CD4-positive, alpha-beta memory T cell (primary cell): ENCODE results near the gene NFIX. TPM values are rescaled to one million over a fixed set of nuclear protein-coding genes. Genes with fewer than 3 reads are reported as not detected.
A peak's percentile ranks its signal among the peaks of the same experiment; 100 is the strongest.

Experiments
- CTCF ChIA-PET: fragments of 350-600 bp; sonication (Branson Sonifier 250); formaldehyde crosslinking; loops from one replicate; lab custom pipeline; 2021; ENCODE audit warnings: inconsistent platforms; ENCODE audit not compliant: partially characterized antibody; lab: Charles Lee
- POLR2A ChIA-PET: fragments of 350-600 bp; sonication (Branson Sonifier 250); formaldehyde crosslinking; loops from one replicate; lab custom pipeline; 2021; ENCODE audit not compliant: partially characterized antibody; lab: Charles Lee
- DNase-seq, 5 donors: peaks; one replicate each; pipeline versions ENCODE4 v3.0.0 to v3.0.0-alpha.2; 2020 to 2022; ENCODE audit warnings: mixed read lengths in 1 of 5
- H3K27ac ChIP-seq: one replicate; pipeline ENCODE4 v1.7.0; 2013; ENCODE audit warnings: low read depth, low read length
- H3K27me3 ChIP-seq: 2 replicates; pipeline ENCODE4 v1.7.0; 2013; ENCODE audit warnings: mild to moderate bottlenecking, low read length, moderate library complexity; ENCODE audit not compliant: insufficient read depth
- H3K36me3 ChIP-seq: 2 replicates; pipeline ENCODE4 v1.7.0; 2013; ENCODE audit warnings: mild to moderate bottlenecking, low read length, moderate library complexity; ENCODE audit not compliant: insufficient read depth
- H3K4me1 ChIP-seq: 2 replicates; pipeline ENCODE4 v1.7.0; 2013; ENCODE audit warnings: mild to moderate bottlenecking, low read length, moderate library complexity; ENCODE audit not compliant: insufficient read depth
- H3K4me3 ChIP-seq, 2 donors: one replicate each; pipeline ENCODE4 v1.7.0; 2013; ENCODE audit warnings: low read length in 2 of 2, mild to moderate bottlenecking in 1 of 2
- H3K9me3 ChIP-seq, 2 donors: one replicate each; pipeline ENCODE4 v1.7.0; 2013; ENCODE audit warnings: low read length in 2 of 2, control low read depth in 1 of 2; ENCODE audit not compliant: control insufficient read depth in 1 of 2
- H3K27ac Mint-ChIP-seq, 7 donors: one replicate each; pipeline ENCODE4 v1.8.0; 2020 to 2021; ENCODE audit warnings: mixed read lengths in 7 of 7, mild to moderate bottlenecking in 6 of 7, inconsistent platforms in 3 of 7, moderate library complexity in 3 of 7
- H3K27me3 Mint-ChIP-seq, 2 donors: one replicate each; pipeline ENCODE4 v1.8.0; 2020 to 2021; ENCODE audit warnings: mixed read lengths in 2 of 2
- H3K36me3 Mint-ChIP-seq, 2 donors: one replicate each; pipeline ENCODE4 v1.8.0; 2020 to 2021; ENCODE audit warnings: mixed read lengths in 2 of 2, inconsistent platforms in 1 of 2, mild to moderate bottlenecking in 1 of 2
- H3K4me1 Mint-ChIP-seq, 4 donors: one replicate each; pipeline ENCODE4 v1.8.0; 2020 to 2021; ENCODE audit warnings: mixed read lengths in 4 of 4, mild to moderate bottlenecking in 1 of 4
- H3K4me3 Mint-ChIP-seq, 8 donors: one replicate each; pipeline ENCODE4 v1.8.0; 2020 to 2021; ENCODE audit warnings: mixed read lengths in 8 of 8, mild to moderate bottlenecking in 7 of 8, moderate library complexity in 6 of 8, inconsistent platforms in 3 of 8
- H3K9me3 Mint-ChIP-seq, 8 donors: one replicate each; pipeline ENCODE4 v1.8.0; 2020 to 2021; ENCODE audit warnings: mixed read lengths in 8 of 8, mild to moderate bottlenecking in 5 of 8, inconsistent platforms in 3 of 8, moderate library complexity in 1 of 8
- intact Hi-C: fragments of 100-400 bp; cut with micrococcal nuclease; formaldehyde crosslinking; loops from one replicate; pipeline ENCODE4 v1.15.1; 2023
- polyA plus RNA-seq, 2 donors: library from polyadenylated mRNA; unstranded; fragments of 300-500 nt; fragmentation: Illumina TruSeq; gene quantifications; one replicate each; pipeline ENCODE4 v1.2.3, GENCODE V29; 2021
- total RNA-seq, 2 experiments: library from RNA; stranded (reverse); gene quantifications; one replicate each; pipeline ENCODE4 v1.2.3, GENCODE V29; 2021

NFIX gene
- total and polyA plus RNA-seq, 4 experiments from 2014 or later, result 0.09 to 5.4 (median 4.0) TPM; not detected in 1

DNA sequence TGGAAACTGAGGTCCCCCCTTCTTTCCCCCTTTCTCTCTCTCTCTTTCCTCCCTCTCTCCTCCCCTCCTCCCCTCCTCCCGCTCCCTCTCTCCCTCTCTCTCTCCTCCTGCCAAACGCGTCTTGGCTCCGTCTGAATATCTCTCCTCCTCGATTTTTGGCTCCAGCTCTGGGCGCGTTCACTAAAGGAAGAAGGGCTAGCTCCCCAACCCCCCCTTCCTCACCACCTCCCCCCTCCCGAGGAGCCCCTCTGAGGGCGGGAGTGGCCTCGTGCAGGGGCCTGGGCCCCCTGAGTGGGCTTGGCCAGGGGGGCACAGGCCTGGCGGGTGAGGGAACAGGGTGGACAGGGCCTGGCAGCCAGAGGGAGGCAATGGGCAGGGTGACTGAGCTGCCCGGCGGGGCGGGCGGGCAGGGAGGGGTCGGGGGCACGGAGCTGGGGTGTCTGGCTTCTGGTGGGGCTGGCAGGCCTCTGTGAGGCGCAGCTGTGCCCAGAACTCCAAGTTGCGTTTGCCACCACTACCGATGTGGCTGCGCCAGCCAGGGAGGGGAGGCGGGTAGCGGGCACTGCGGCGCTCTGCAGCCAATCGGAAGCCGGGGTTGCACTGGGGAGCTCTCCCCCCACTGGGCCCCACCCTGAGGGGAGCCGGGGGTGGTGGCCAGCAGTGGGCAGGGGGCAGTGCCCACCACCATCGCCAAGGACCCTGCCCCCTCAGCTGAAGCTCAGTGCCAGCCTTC is 7.1 kb downstream of the NFIX start:
- Mint-ChIP-seq H3K4me1 (peaks cover 0 to 4% (median 2%) of the 10 kb centered on the region in 4 donors), H3K36me3 (no peaks in the 10 kb centered on the region), H3K27me3 (peaks cover 5 to 8% of the 10 kb centered on the region in 2 donors), H3K27ac (no peak overlapping the region), H3K4me3 (no peak overlapping the region), H3K9me3 (peaks cover 0 to 2% (median 0%) of the 10 kb centered on the region in 8 donors)
- ChIA-PET CTCF (no interaction called here), POLR2A (no interaction called here)
- DNase-seq, result no peak
- no peaks in the 10 kb centered on the region for H3K27me3 ChIP-seq
- intact Hi-C loops, result no loop called here
- no peaks in the 10 kb centered on the region for H3K36me3 ChIP-seq
- no peak overlapping the region for H3K4me3 ChIP-seq
- no peaks in the 10 kb centered on the region for H3K9me3 ChIP-seq
- H3K4me1 ChIP-seq, result no peaks in the 10 kb centered on the region
- no peak overlapping the region for H3K27ac ChIP-seq

DNA sequence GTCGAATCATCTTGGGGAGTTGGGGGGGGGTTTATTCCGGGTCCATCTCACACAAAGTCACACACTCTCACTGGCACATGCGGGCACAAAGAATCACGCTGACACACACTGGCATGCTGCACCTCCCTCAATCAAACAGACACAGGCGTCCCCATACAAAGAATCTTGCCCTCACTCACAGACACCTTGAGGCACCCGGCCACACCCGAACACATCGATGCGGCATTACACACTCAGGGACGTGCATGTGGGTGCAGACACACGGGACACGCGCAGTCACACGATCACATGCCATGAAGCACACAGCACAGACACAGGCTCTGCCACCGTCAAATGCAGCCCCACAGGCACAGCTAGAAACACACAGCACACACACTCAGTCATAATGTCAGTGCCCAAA is 7.8 kb downstream of the NFIX start:
- ChIA-PET POLR2A (no interaction called here), CTCF (no interaction called here)
- Histone ChIP-seq H3K4me1 (no peaks in the 10 kb centered on the region), H3K9me3 (no peaks in the 10 kb centered on the region), H3K36me3 (no peaks in the 10 kb centered on the region), H3K27me3 (no peaks in the 10 kb centered on the region), H3K27ac (no peak overlapping the region), H3K4me3 (no peak overlapping the region)
- H3K4me1 Mint-ChIP-seq, result peaks cover 0 to 2% (median 2%) of the 10 kb centered on the region in 4 donors
- intact Hi-C loops, result no loop called here
- no peaks in the 10 kb centered on the region for H3K36me3 Mint-ChIP-seq
- peaks cover 8% of the 10 kb centered on the region in 2 donors for H3K27me3 Mint-ChIP-seq
- no peak for DNase-seq
- no peak overlapping the region for H3K27ac Mint-ChIP-seq
- H3K9me3 Mint-ChIP-seq, result peaks cover 0 to 2% (median 0%) of the 10 kb centered on the region in 8 donors
- no peak overlapping the region for H3K4me3 Mint-ChIP-seq

DNA sequence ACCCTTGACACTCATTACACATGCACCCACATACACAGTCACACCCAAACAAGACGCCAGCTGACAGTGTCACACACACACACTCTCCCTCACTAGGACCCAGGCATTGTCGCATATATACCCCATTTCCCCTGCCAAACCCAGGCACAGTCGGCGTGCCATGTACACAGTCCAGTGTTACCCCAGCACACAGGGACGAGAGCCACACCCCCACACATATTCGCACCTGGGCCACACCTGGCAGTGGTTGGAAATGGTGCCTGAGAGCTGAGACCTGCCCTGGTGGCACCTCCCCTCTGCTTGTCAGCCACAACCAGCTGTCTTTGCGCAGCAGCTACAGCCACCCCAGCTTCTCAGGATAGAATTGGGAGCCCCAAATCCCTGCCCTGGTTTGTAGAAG is 9.0 kb downstream of the NFIX start:
- Mint-ChIP-seq H3K4me1 (no peaks in the 10 kb centered on the region), H3K36me3 (peaks cover 0 to 3% of the 10 kb centered on the region in 2 donors), H3K4me3 (no peak overlapping the region), H3K9me3 (peaks cover 0 to 4% (median 0%) of the 10 kb centered on the region in 8 donors), H3K27ac (peak overlapping the region in 1 of 7 donors; percentile 4), H3K27me3 (peaks cover 14 to 15% of the 10 kb centered on the region in 2 donors)
- DNase-seq, result no peak
- no peak overlapping the region for H3K4me3 ChIP-seq
- intact Hi-C loops, result no loop called here
- no peaks in the 10 kb centered on the region for H3K9me3 ChIP-seq
- H3K4me1 ChIP-seq, result no peaks in the 10 kb centered on the region
- ChIA-PET POLR2A (no interaction called here), CTCF (no interaction called here)
- H3K27ac ChIP-seq, result no peak overlapping the region
- no peaks in the 10 kb centered on the region for H3K27me3 ChIP-seq
- no peaks in the 10 kb centered on the region for H3K36me3 ChIP-seq

DNA sequence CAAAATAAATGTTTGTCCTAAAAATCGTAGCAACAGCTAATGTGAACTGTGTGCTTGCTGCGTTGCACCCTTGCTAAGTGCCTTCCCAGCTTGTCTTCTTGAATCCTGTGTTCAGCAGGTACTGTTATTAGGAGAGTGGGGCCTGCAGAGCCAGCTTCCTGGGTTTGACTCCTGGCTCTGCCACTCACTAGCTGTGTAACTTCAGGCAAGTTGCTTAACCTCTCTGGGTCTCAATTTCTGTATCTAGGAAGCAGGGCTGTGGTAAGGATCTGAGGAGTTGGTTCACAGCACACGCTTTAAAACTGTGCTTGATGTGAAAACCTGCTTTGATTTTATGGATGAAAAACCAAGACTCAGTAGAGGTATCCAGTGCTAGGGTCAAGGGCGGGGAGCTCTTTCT is 10.0 kb downstream of the NFIX start:
- ChIA-PET CTCF (interaction anchor here (0.8 to 1.9 kb wide), 3 partner anchors 19 to 56 kb away, joined by 3 to 8 read pairs (median 3); no protein-coding TSS in a partner anchor), POLR2A (no interaction called here)
- Histone ChIP-seq H3K27me3 (no peaks in the 10 kb centered on the region), H3K36me3 (no peaks in the 10 kb centered on the region), H3K9me3 (no peaks in the 10 kb centered on the region), H3K27ac (no peak overlapping the region), H3K4me1 (no peaks in the 10 kb centered on the region), H3K4me3 (no peak overlapping the region)
- no peaks in the 10 kb centered on the region for H3K4me1 Mint-ChIP-seq
- H3K27me3 Mint-ChIP-seq, result peaks cover 15% of the 10 kb centered on the region in 2 donors
- DNase-seq, result no peak
- no peak overlapping the region for H3K27ac Mint-ChIP-seq
- no peak overlapping the region for H3K4me3 Mint-ChIP-seq
- H3K36me3 Mint-ChIP-seq, result peaks cover 0 to 3% of the 10 kb centered on the region in 2 donors
- intact Hi-C loops, result no loop called here
- peaks cover 0 to 4% (median 0%) of the 10 kb centered on the region in 8 donors for H3K9me3 Mint-ChIP-seq

DNA sequence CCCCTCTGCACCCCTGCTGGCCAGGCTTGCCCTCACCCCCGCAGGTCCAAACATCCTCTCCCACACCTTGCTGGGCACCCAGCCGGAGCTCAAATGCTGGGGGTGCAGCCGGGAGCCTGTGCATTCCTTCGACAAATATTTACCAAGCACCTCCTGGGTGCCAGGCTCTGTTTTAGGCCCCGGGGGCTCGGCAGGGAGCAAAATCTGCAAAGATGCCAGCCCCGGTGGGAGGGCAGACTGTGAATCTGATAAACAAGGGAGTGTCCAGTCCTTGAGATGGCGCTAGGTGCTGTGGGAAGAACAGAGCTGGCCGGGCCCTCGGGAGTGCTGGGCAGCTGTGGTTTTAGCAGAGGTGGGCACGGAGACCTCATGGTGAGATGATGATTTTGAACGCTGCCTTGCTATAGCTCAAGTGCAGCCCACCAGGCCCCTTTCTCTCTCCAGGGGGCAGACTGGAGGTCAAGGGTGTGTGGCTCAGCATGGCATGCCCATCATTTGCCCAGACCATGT is 10.6 kb downstream of the NFIX start:
- no peak for DNase-seq
- Mint-ChIP-seq H3K4me3 (no peak overlapping the region), H3K27me3 (peaks cover 17 to 20% of the 10 kb centered on the region in 2 donors), H3K4me1 (no peaks in the 10 kb centered on the region), H3K27ac (no peak overlapping the region), H3K9me3 (peaks cover 0 to 5% (median 0%) of the 10 kb centered on the region in 8 donors), H3K36me3 (peaks cover 0 to 3% of the 10 kb centered on the region in 2 donors)
- H3K36me3 ChIP-seq, result no peaks in the 10 kb centered on the region
- POLR2A ChIA-PET, result no interaction called here
- no peak overlapping the region for H3K27ac ChIP-seq
- CTCF ChIA-PET, result interaction anchor here (1.1 to 1.9 kb wide), 2 partner anchors 29 to 56 kb away, joined by 3 to 8 read pairs; no protein-coding TSS in a partner anchor
- intact Hi-C loops, result no loop called here
- H3K27me3 ChIP-seq, result peaks cover 5% of the 10 kb centered on the region
- no peaks in the 10 kb centered on the region for H3K4me1 ChIP-seq
- H3K9me3 ChIP-seq, result no peaks in the 10 kb centered on the region
- no peak overlapping the region for H3K4me3 ChIP-seq

DNA sequence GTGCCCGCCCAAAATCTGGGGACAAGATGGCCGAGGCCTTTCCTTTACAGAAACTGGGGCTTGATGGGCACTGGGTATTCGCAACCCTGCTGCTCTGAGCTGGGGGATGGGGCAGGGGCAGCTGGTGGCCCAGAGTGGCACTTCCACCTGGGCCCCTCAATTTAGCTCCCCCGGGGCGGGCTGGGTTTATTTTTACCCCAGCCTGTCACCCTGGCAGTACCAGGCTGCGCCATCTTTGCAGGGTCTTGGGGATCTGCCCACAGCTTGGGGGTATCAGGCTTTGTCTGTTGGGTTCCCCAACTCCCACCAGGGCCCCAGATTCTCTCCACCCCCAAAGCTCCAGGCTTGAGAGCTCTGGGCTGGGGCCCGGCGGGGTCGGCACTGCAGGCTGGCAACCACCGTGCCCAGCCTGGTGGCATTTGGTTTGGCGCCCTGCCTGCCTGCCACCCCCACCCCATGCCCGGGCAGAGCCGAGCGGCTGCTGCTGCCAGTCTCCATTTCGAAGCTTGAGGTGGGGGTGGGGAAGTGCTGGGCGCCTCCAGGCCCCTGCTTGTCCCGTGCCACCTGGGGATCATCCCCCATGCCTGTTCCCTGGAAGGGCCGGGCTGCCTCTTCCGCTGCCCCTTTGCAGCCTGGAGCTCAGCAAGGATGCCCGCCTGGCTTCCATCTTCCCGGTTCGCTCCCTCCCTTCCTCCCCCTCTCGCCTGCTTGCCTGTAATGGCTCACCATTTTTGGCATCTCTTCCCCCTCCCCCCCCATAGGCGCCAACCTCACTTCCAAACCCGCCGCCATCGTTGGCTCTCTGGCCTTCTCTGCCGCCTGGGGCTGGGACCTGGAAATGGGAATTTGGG is 11.4 kb downstream of the NFIX start:
- intact Hi-C loops, result no loop called here
- no peak overlapping the region for H3K27ac Mint-ChIP-seq
- no peak overlapping the region for H3K4me3 ChIP-seq
- ChIA-PET CTCF (interaction anchor here (1.9 kb wide), 1 partner anchor 55 kb away, joined by 8 read pairs; no protein-coding TSS in a partner anchor), POLR2A (no interaction called here)
- H3K4me1 Mint-ChIP-seq, result peaks cover 0 to 3% (median 1%) of the 10 kb centered on the region in 4 donors
- DNase-seq, result no peak
- no peaks in the 10 kb centered on the region for H3K36me3 ChIP-seq
- no peaks in the 10 kb centered on the region for H3K4me1 ChIP-seq
- no peak overlapping the region for H3K27ac ChIP-seq
- peaks cover 17 to 26% of the 10 kb centered on the region in 2 donors for H3K27me3 Mint-ChIP-seq
- H3K27me3 ChIP-seq, result peaks cover 12% of the 10 kb centered on the region
- H3K4me3 Mint-ChIP-seq, result no peak overlapping the region
- no peaks in the 10 kb centered on the region for H3K9me3 ChIP-seq
- H3K36me3 Mint-ChIP-seq, result peaks cover 0 to 3% of the 10 kb centered on the region in 2 donors
- H3K9me3 Mint-ChIP-seq, result peaks cover 0 to 3% (median 0%) of the 10 kb centered on the region in 8 donors
